Measurements from ENCODE around the gene DNAJC30. TPM values are rescaled to one million over a fixed set of nuclear protein-coding genes. Genes with fewer than 3 reads are reported as not detected.
"Not testable (repeated sequence)": the region's sequence is repeated elsewhere in the genome, so short reads cannot be mapped to it uniquely, and the experiment has no call there.

Gene DNAJC30
- total RNA-seq, 1 experiment from 2014 or later: 12.4 TPM

- in situ Hi-C loops (cut with HindIII; ENCODE audit: low sequenced_read_pairs); DNase-seq (ENCODE audit: low spot score): not testable (repeated sequence)
Measured at GRCh38 chr7:73660594-73660993, 22.7 kb downstream of the DNAJC30 start.

GRCh38 chr7:73659983-73660382, 23.3 kb downstream of the DNAJC30 start:
- in situ Hi-C loops (cut with HindIII; ENCODE audit: low sequenced_read_pairs): no loop called here
- no peak for DNase-seq (ENCODE audit: low spot score)

GRCh38 chr7:73655309-73655708, 27.9 kb downstream of the DNAJC30 start:
- DNase-seq (ENCODE audit: low spot score); in situ Hi-C loops (cut with HindIII; ENCODE audit: low sequenced_read_pairs): not testable (repeated sequence)

GRCh38 chr7:73652541-73652949, 30.7 kb downstream of the DNAJC30 start:
- in situ Hi-C loops (cut with HindIII; ENCODE audit: low sequenced_read_pairs): no loop called here
- no peak for DNase-seq (ENCODE audit: low spot score)

- in situ Hi-C loops (cut with HindIII; ENCODE audit: low sequenced_read_pairs): no loop called here
- DNase-seq (ENCODE audit: low spot score): no peak
Measured at GRCh38 chr7:73650524-73650923, 32.7 kb downstream of the DNAJC30 start.

- no peak for DNase-seq (ENCODE audit: low spot score)
- in situ Hi-C loops (cut with HindIII; ENCODE audit: low sequenced_read_pairs): no loop called here
Measured at GRCh38 chr7:73649576-73649975, 33.7 kb downstream of the DNAJC30 start.

GRCh38 chr7:73648593-73649332, 34.5 kb downstream of the DNAJC30 start:
- in situ Hi-C loops (cut with HindIII; ENCODE audit: low sequenced_read_pairs): no loop called here
- DNase-seq (ENCODE audit: low spot score): no peak

- DNase-seq (ENCODE audit: low spot score): no peak
- in situ Hi-C loops (cut with HindIII; ENCODE audit: low sequenced_read_pairs): no loop called here
Measured at GRCh38 chr7:73647725-73648592, 35.3 kb downstream of the DNAJC30 start.

GRCh38 chr7:73646785-73647724, 36.2 kb downstream of the DNAJC30 start:
- in situ Hi-C loops (cut with HindIII; ENCODE audit: low sequenced_read_pairs): no loop called here

GRCh38 chr7:73645643-73646174, 37.5 kb downstream of the DNAJC30 start:
- no peak for DNase-seq (ENCODE audit: low spot score)
- in situ Hi-C loops (cut with HindIII; ENCODE audit: low sequenced_read_pairs): no loop called here

More at GRCh38 chr7:73646785-73647724, 36.2 kb downstream of the DNAJC30 start:
- no peak for DNase-seq (ENCODE audit: low spot score)

GRCh38 chr7:73644688-73645286, 38.5 kb downstream of the DNAJC30 start:
- in situ Hi-C loops (cut with HindIII; ENCODE audit: low sequenced_read_pairs): no loop called here
- DNase-seq (ENCODE audit: low spot score): no peak

- in situ Hi-C loops (cut with HindIII; ENCODE audit: low sequenced_read_pairs): no loop called here
- no peak for DNase-seq (ENCODE audit: low spot score)
Measured at GRCh38 chr7:73642834-73643233, 40.4 kb downstream of the DNAJC30 start.

GRCh38 chr7:73638911-73639310, 44.3 kb downstream of the DNAJC30 start:
- DNase-seq (ENCODE audit: low spot score): no peak
- in situ Hi-C loops (cut with HindIII; ENCODE audit: low sequenced_read_pairs): no loop called here

- in situ Hi-C loops (cut with HindIII; ENCODE audit: low sequenced_read_pairs): no loop called here
- DNase-seq (ENCODE audit: low spot score): no peak
Measured at GRCh38 chr7:73635428-73636200, 47.6 kb downstream of the DNAJC30 start.

- in situ Hi-C loops (cut with HindIII; ENCODE audit: low sequenced_read_pairs): no loop called here
- no peak for DNase-seq (ENCODE audit: low spot score)
Measured at GRCh38 chr7:73633844-73634243, 49.4 kb downstream of the DNAJC30 start.

- in situ Hi-C loops (cut with HindIII; ENCODE audit: low sequenced_read_pairs): no loop called here
Measured at GRCh38 chr7:73633323-73633722, 49.9 kb downstream of the DNAJC30 start.

GRCh38 chr7:73631558-73631957, 51.7 kb downstream of the DNAJC30 start:
- in situ Hi-C loops (cut with HindIII; ENCODE audit: low sequenced_read_pairs): no loop called here
- no peak for DNase-seq (ENCODE audit: low spot score)

More at GRCh38 chr7:73633323-73633722, 49.9 kb downstream of the DNAJC30 start:
- DNase-seq (ENCODE audit: low spot score): no peak
